HG03457 (cell line): ENCODE measurements around the gene AGTRAP.

Experiments used
- ATAC-seq: cut with Tn5 transposase; IDR thresholded peaks from one replicate; pipeline ENCODE4 v1.9.1; 2021; ENCODE audit warnings: moderate number of reproducible peaks; ENCODE audit not compliant: unreplicated experiment

AGTRAP gene

GRCh38 chr1:11731691-11732283 is 4.1 kb upstream of the AGTRAP start:
- no peak for ATAC-seq

GRCh38 chr1:11733306-11733705 is 2.6 kb upstream of the AGTRAP start:
- ATAC-seq = no peak

GRCh38 chr1:11735531-11735853 is 444 bp upstream of the AGTRAP start:
- ATAC-seq = no peak

GRCh38 chr1:11736746-11737639 is 1.1 kb downstream of the AGTRAP start:
- no peak for ATAC-seq

- ATAC-seq = no peak
Measured at GRCh38 chr1:11738096-11738495, 2.2 kb downstream of the AGTRAP start.

GRCh38 chr1:11738783-11739182 is 2.8 kb downstream of the AGTRAP start:
- ATAC-seq = no peak

- no peak for ATAC-seq
Measured at GRCh38 chr1:11740258-11741192, 4.6 kb downstream of the AGTRAP start.

- ATAC-seq = no peak
Measured at GRCh38 chr1:11741482-11741881, 5.5 kb downstream of the AGTRAP start.

GRCh38 chr1:11741919-11742558 is 6.1 kb downstream of the AGTRAP start:
- no peak for ATAC-seq

GRCh38 chr1:11744287-11744686 is 8.4 kb downstream of the AGTRAP start:
- no peak for ATAC-seq

GRCh38 chr1:11746092-11746491 is 10.2 kb downstream of the AGTRAP start:
- ATAC-seq = no peak

GRCh38 chr1:11746795-11747487 is 11.0 kb downstream of the AGTRAP start:
- no peak for ATAC-seq

- no peak for ATAC-seq
Measured at GRCh38 chr1:11748294-11749202, 12.6 kb downstream of the AGTRAP start.

- ATAC-seq = no peak
Measured at GRCh38 chr1:11749203-11749689, 13.3 kb downstream of the AGTRAP start.

GRCh38 chr1:11749996-11750395 is 14.1 kb downstream of the AGTRAP start:
- no peak for ATAC-seq

- ATAC-seq = no peak
Measured at GRCh38 chr1:11751087-11751486, 15.2 kb downstream of the AGTRAP start.

- ATAC-seq = no peak
Measured at GRCh38 chr1:11752359-11753088, 16.6 kb downstream of the AGTRAP start.

GRCh38 chr1:11753555-11754208 is 17.7 kb downstream of the AGTRAP start:
- no peak for ATAC-seq
